Cardiac muscle cell (in vitro differentiated cells and primary cell): ENCODE results near the gene EFTUD2. TPM values are rescaled to one million over a fixed set of nuclear protein-coding genes. Genes with fewer than 3 reads are reported as not detected.

Experiments used
- DNase-seq, 2 donors: peaks; one replicate each; pipeline versions ENCODE4 v3.0.0 to v3.0.0-alpha.2; 2010 to 2017; ENCODE audit warnings: low read depth in 1 of 2, low spot score in 1 of 2
- H3K27ac ChIP-seq: fragments of 200-600 bp; sonication (generic); 2 replicates; pipeline ENCODE4 v1.5.1; 2016
- H3K27me3 ChIP-seq: fragments of 200-600 bp; sonication (generic); 2 replicates; pipeline ENCODE4 v1.6.0; 2016; ENCODE audit warnings: control low read depth
- H3K36me3 ChIP-seq: fragments of 200-600 bp; sonication (generic); 2 replicates; pipeline ENCODE4 v1.5.1; 2016; ENCODE audit warnings: control low read depth
- H3K4me1 ChIP-seq: fragments of 200-600 bp; sonication (generic); 2 replicates; pipeline ENCODE4 v1.8.1; 2017; ENCODE audit warnings: low read depth, mild to moderate bottlenecking, mixed run types
- H3K4me3 ChIP-seq: fragments of 200-600 bp; sonication (generic); 2 replicates; pipeline ENCODE4 v1.5.1; 2016; ENCODE audit warnings: mild to moderate bottlenecking
- H3K9me3 ChIP-seq: fragments of 200-600 bp; sonication (generic); 2 replicates; pipeline ENCODE4 v1.5.1; 2017; ENCODE audit warnings: low read depth, mild to moderate bottlenecking, control low read depth
- polyA plus RNA-seq: library from polyadenylated mRNA; unstranded; fragments of >200 nt; fragmentation: Nextera tagmentation; extraction: Ambion mirVana; gene quantifications from 2 replicates; pipeline ENCODE4 v1.2.1, GENCODE V29; 2016
- total RNA-seq: library from RNA; depleted of rRNA; stranded (reverse); fragments of >200 nt; gene quantifications from 2 replicates; pipeline ENCODE4 v1.2.3, GENCODE V29; 2016
- TF ChIP-seq, protein P1 (sequence below): IDR thresholded peaks from 2 replicates; pipeline ENCODE4 v1.5.1; 2012; ENCODE audit warnings: low read depth, mild to moderate bottlenecking, low read length

EFTUD2 gene
- total and polyA plus RNA-seq, 2 experiments from 2014 or later = 105 to 151 TPM

DNA sequence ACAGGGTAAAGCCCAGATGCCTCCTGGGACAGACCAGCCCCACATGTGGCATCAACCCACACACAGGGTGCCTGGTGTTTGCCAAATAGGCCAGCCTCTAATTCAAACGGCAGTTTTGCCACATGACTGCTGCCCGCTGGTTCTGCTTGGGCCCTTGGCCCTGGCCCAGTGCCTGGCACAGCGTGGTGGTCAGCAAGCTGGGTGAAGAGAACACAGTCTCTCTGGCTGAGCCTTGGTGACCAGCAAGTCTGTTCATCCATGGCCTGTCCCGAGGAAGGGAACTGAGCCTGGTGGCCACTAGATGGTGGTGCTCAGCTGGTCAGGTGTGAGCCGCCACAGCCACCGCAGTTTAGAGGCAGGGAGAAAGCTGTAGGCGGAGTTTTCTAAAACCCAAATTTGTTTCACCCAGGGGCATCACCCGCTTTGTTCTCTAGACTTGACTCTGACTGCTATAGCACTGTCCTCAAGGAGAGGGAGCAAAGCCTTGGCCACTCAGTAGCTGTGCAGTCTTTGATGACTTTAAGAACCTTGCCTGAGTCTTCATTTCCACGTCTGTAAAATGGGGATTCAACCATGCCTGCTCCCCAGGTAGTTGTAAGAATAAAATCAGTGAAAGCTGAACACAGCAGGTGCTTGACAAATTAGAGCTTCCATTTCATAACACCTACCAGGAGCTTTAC is 20.8 kb upstream of the EFTUD2 start:
- H3K27me3 ChIP-seq = no peaks in the 10 kb centered on the region
- H3K4me1 ChIP-seq = peaks cover 5% of the 10 kb centered on the region
- no peak overlapping the region for H3K4me3 ChIP-seq
- no peak overlapping the region for H3K27ac ChIP-seq
- H3K36me3 ChIP-seq = no peaks in the 10 kb centered on the region
- TF ChIP-seq, protein P1, sequence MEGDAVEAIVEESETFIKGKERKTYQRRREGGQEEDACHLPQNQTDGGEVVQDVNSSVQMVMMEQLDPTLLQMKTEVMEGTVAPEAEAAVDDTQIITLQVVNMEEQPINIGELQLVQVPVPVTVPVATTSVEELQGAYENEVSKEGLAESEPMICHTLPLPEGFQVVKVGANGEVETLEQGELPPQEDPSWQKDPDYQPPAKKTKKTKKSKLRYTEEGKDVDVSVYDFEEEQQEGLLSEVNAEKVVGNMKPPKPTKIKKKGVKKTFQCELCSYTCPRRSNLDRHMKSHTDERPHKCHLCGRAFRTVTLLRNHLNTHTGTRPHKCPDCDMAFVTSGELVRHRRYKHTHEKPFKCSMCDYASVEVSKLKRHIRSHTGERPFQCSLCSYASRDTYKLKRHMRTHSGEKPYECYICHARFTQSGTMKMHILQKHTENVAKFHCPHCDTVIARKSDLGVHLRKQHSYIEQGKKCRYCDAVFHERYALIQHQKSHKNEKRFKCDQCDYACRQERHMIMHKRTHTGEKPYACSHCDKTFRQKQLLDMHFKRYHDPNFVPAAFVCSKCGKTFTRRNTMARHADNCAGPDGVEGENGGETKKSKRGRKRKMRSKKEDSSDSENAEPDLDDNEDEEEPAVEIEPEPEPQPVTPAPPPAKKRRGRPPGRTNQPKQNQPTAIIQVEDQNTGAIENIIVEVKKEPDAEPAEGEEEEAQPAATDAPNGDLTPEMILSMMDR = peak; percentile 84
- no peaks in the 10 kb centered on the region for H3K9me3 ChIP-seq
- DNase-seq = peak; percentile 85 to 88

DNA sequence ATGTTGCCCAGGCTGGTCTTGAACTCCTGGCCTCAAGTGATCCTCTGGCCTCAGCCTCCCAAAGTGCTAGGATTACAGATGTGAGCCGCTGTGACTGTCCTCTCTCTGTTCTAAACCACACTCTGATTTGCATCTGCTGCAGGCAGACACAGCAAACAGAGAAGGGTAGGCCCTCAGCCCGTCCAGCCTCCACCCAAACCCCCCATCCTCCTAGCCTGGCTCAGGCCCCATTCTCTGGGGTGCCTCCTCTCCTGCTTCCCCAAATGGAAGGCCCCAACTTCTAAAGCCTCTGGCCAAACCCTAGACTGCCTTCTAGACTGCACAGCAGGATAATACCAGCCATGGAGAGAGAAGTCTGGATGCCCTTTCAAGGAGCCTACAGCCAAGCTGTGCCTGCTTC is 20.2 kb upstream of the EFTUD2 start:
- Histone ChIP-seq H3K27me3 (no peaks in the 10 kb centered on the region), H3K4me3 (no peak overlapping the region), H3K36me3 (no peaks in the 10 kb centered on the region), H3K4me1 (peaks cover 5% of the 10 kb centered on the region), H3K9me3 (no peaks in the 10 kb centered on the region), H3K27ac (no peak overlapping the region)
- DNase-seq = no peak
- TF ChIP-seq, protein P1 = no peak

DNA sequence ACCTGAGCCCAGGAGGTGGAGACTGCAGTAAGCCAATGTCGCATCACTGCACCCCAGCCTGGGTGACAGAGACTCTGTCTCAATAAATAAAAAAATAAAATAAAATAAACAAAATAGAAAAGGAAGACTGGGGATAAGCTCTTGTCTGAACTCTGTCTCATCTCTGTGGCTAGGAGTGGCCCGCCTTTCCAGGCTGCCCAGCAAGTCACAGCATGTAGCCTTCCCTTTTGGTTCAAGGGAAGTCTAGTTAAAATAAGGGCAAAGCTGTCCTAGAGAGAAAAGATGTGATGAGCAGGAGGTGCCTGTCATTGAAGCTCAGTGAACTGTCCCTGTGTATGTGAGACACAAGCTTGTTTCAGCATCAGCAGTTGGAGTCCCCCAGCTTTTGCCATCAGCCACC is 18.8 kb upstream of the EFTUD2 start:
- TF ChIP-seq, protein P1 = no peak
- H3K4me3 ChIP-seq = no peak overlapping the region
- no peaks in the 10 kb centered on the region for H3K9me3 ChIP-seq
- DNase-seq = no peak
- peaks cover 5% of the 10 kb centered on the region for H3K4me1 ChIP-seq
- no peaks in the 10 kb centered on the region for H3K36me3 ChIP-seq
- no peak overlapping the region for H3K27ac ChIP-seq
- H3K27me3 ChIP-seq = peaks cover under 1% of the 10 kb centered on the region

DNA sequence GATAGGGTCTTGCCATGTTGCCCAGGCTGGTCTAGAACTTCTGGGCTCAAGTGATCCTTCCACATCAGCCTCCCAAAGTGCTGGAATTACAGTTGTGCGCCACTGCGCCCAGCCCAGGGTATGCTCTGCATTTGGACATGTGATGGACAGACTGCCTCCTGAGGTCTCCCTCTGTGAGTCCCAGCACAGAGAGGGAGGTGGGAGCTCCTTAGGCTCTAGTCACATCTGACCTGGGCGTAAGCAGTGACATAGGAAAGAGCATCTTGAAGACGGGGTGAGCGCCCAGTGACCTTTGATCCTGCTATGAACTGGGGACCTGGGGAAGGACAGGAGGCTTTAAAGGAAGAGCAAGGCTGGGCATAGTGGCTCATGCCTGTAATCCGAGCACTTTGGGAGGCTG is 18.2 kb upstream of the EFTUD2 start:
- no peak overlapping the region for H3K27ac ChIP-seq
- no peaks in the 10 kb centered on the region for H3K36me3 ChIP-seq
- H3K4me1 ChIP-seq = peaks cover 5% of the 10 kb centered on the region
- TF ChIP-seq, protein P1 = no peak
- H3K27me3 ChIP-seq = peaks cover 3% of the 10 kb centered on the region
- DNase-seq = no peak
- H3K9me3 ChIP-seq = no peaks in the 10 kb centered on the region
- H3K4me3 ChIP-seq = no peak overlapping the region

DNA sequence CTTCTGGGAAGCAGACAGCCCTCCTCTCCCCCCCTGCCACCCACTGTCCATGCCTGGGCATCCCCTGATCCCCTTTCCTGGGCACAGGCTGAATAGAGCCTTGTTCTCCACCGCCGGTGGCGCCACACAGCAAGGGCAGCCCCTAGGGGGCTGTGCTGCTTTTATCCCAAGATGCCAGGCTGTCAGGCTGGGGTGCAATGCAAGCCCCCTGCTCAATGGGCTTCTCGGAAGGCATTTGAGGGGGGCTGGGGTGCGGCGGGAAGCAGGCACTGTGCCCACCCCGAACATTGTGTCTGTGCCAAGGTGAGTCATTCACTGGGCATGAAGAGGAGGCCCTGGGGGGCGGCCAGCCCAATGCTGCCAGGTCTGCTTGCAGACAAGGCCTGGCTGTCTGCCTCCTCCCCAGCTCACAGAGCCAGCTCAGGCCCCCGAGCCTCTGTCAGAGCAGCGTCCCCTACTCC is 17.6 kb upstream of the EFTUD2 start:
- DNase-seq = peak in 1 of 2 donors; percentile 61
- Histone ChIP-seq H3K27me3 (peaks cover 3% of the 10 kb centered on the region), H3K36me3 (no peaks in the 10 kb centered on the region)

More for the DNA sequence above, 17.6 kb upstream of the EFTUD2 start:
- Histone ChIP-seq H3K27ac (peak overlapping the region; percentile 18), H3K4me1 (peaks cover 5% of the 10 kb centered on the region), H3K9me3 (no peaks in the 10 kb centered on the region), H3K4me3 (no peak overlapping the region)
- TF ChIP-seq, protein P1 = no peak
